Measurements from ENCODE around the gene PAM. TPM values are rescaled to one million over a fixed set of nuclear protein-coding genes. Genes with fewer than 3 reads are reported as not detected.

PAM gene
- total and polyA plus RNA-seq, 2 of the 13 experiments (the other 11 are each of a cell fraction or from before 2014, with no cell fraction given): 20.2 to 79.1 TPM

DNA sequence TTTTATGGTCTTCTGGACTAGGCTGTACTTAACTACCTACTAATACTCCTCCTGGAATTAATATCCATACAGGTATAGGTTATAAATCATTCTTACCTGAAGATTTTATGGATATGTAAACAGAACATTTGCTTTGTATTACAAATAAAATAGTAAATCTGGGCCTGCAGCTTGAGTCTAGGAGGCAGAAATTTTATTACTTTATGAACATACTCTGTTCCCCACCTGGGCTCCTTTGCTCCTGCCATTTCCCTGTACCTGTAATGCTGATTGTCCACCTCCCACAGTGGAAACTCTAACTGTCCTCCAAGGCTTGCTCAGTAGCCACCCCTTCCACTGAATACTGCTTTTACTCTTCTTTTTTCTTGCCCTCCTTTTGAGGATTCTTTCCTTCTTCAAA is 108.0 kb downstream of the PAM start:
- Histone ChIP-seq H3K36me3 (replicated peaks in 1 of 2; ENCODE audit: control insufficient read depth in 1 of 2, insufficient read depth in 2 of 2, low read length in 2 of 2) (no peaks in the 10 kb centered on the region), H2AFZ (ENCODE audit: low read length) (no peak overlapping the region), H3K27ac (ENCODE audit: extremely low read length, insufficient read depth, low read length) (no peak overlapping the region), H3K4me3 (replicated peaks in 1 of 3; ENCODE audit: insufficient read depth in 1 of 3, low read depth in 2 of 3, low read length in 3 of 3) (no peak overlapping the region), H3K79me2 (ENCODE audit: insufficient read depth, low read length) (no peaks in the 10 kb centered on the region), H3K4me1 (ENCODE audit: insufficient read depth, low read length) (peaks cover 7% of the 10 kb centered on the region), H4K20me1 (ENCODE audit: insufficient read depth, low read length) (no peaks in the 10 kb centered on the region), H3K9ac (ENCODE audit: insufficient read depth, low read depth, low read length) (no peak overlapping the region), H3K27me3 (ENCODE audit: control insufficient read depth in 1 of 2, insufficient read depth in 2 of 2, low read length in 2 of 2) (no peaks in the 10 kb centered on the region), H3K4me2 (ENCODE audit: low read depth, low read length) (no peak overlapping the region), H3K9me3 (ENCODE audit: low read length) (no peaks in the 10 kb centered on the region)
- ATAC-seq: no peak
- POLR2A ChIA-PET: no interaction called here
- intact Hi-C loops (cut with micrococcal nuclease; ENCODE audit: unreplicated experiment): no loop called here
- CTCF ChIA-PET (ENCODE audit: low intra/inter-chr PET ratio, low total read pairs): no interaction called here
- in situ Hi-C loops (cut with HindIII; ENCODE audit: extremely low pct_ligation_motif_present, low pct_unique_long_range_greater_than_20kb): no loop called here
- DNase-seq (ENCODE audit: low spot score): no peak
- no TSS peak for BruUV-seq (replicated peaks)
- FAIRE-seq: no peak
- TF ChIP-seq, protein P1, sequence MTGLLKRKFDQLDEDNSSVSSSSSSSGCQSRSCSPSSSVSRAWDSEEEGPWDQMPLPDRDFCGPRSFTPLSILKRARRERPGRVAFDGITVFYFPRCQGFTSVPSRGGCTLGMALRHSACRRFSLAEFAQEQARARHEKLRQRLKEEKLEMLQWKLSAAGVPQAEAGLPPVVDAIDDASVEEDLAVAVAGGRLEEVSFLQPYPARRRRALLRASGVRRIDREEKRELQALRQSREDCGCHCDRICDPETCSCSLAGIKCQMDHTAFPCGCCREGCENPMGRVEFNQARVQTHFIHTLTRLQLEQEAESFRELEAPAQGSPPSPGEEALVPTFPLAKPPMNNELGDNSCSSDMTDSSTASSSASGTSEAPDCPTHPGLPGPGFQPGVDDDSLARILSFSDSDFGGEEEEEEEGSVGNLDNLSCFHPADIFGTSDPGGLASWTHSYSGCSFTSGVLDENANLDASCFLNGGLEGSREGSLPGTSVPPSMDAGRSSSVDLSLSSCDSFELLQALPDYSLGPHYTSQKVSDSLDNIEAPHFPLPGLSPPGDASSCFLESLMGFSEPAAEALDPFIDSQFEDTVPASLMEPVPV (CRISPR knock-in tag; IDR thresholded peaks at IDR 0.05): no peak
- TF ChIP-seq ZSCAN25 (CRISPR knock-in tag; IDR thresholded peaks at IDR 0.05) (no peak), ZBTB38 (CRISPR knock-in tag; IDR thresholded peaks at IDR 0.05) (no peak), MED1 (CRISPR knock-in tag; IDR thresholded peaks at IDR 0.05) (no peak), ATF7-NPFF (CRISPR knock-in tag; IDR thresholded peaks at IDR 0.05; ENCODE audit: low read depth) (no peak)
- TF ChIP-seq, protein P2, sequence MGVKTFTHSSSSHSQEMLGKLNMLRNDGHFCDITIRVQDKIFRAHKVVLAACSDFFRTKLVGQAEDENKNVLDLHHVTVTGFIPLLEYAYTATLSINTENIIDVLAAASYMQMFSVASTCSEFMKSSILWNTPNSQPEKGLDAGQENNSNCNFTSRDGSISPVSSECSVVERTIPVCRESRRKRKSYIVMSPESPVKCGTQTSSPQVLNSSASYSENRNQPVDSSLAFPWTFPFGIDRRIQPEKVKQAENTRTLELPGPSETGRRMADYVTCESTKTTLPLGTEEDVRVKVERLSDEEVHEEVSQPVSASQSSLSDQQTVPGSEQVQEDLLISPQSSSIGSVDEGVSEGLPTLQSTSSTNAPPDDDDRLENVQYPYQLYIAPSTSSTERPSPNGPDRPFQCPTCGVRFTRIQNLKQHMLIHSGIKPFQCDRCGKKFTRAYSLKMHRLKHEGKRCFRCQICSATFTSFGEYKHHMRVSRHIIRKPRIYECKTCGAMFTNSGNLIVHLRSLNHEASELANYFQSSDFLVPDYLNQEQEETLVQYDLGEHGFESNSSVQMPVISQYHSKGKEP (CRISPR knock-in tag; IDR thresholded peaks at IDR 0.05): no peak
